Astrocyte (in vitro differentiated cells and primary cell): ENCODE results near the gene IPO7.

ENCODE experiments used
- EZH2 ChIP-seq: IDR thresholded peaks from 2 replicates; pipeline ENCODE4 v1.6.1; 2012; ENCODE audit warnings: mild to moderate bottlenecking, low read length, inconsistent platforms; ENCODE audit not compliant: insufficient read depth
- TF ChIP-seq, protein P1 (sequence below): IDR thresholded peaks from 2 replicates; pipeline ENCODE4 v1.5.1; 2011; ENCODE audit warnings: low read depth, mild to moderate bottlenecking, inconsistent platforms, low read length, moderate library complexity; ENCODE audit not compliant: insufficient read depth

- TF ChIP-seq, protein P1, sequence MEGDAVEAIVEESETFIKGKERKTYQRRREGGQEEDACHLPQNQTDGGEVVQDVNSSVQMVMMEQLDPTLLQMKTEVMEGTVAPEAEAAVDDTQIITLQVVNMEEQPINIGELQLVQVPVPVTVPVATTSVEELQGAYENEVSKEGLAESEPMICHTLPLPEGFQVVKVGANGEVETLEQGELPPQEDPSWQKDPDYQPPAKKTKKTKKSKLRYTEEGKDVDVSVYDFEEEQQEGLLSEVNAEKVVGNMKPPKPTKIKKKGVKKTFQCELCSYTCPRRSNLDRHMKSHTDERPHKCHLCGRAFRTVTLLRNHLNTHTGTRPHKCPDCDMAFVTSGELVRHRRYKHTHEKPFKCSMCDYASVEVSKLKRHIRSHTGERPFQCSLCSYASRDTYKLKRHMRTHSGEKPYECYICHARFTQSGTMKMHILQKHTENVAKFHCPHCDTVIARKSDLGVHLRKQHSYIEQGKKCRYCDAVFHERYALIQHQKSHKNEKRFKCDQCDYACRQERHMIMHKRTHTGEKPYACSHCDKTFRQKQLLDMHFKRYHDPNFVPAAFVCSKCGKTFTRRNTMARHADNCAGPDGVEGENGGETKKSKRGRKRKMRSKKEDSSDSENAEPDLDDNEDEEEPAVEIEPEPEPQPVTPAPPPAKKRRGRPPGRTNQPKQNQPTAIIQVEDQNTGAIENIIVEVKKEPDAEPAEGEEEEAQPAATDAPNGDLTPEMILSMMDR: no peak
- TF ChIP-seq EZH2: no peak
Observed at GRCh38 chr11:9367551-9367950, 16.9 kb upstream of the IPO7 start.
